Activated naive CD4-positive, alpha-beta T cell treated with Interleukin-2 at 50 U/mL for 16 hours (primary cell): ENCODE data around the gene PIK3CG.

Source experiments
- DNase-seq: peaks from one replicate; pipeline ENCODE4 v3.0.0-alpha.2; 2020

PIK3CG gene

GRCh38 chr7:106858618-106859532, 6.2 kb upstream of the PIK3CG start:
- DNase-seq, result no peak

- DNase-seq, result no peak
Measured at GRCh38 chr7:106862317-106863089, 2.6 kb upstream of the PIK3CG start.

GRCh38 chr7:106863274-106863997, 1.6 kb upstream of the PIK3CG start:
- no peak for DNase-seq

GRCh38 chr7:106864298-106865081, 592 bp upstream of the PIK3CG start:
- DNase-seq, result no peak

- DNase-seq, result peak; percentile 18
Measured at GRCh38 chr7:106866298-106867281, 1.5 kb downstream of the PIK3CG start.

- no peak for DNase-seq
Measured at GRCh38 chr7:106867641-106868351, 2.7 kb downstream of the PIK3CG start.

GRCh38 chr7:106868364-106868763, 3.3 kb downstream of the PIK3CG start:
- DNase-seq, result no peak

GRCh38 chr7:106869954-106870353, 4.9 kb downstream of the PIK3CG start:
- no peak for DNase-seq

GRCh38 chr7:106870528-106870927, 5.4 kb downstream of the PIK3CG start:
- no peak for DNase-seq

GRCh38 chr7:106870983-106871410, 5.9 kb downstream of the PIK3CG start:
- DNase-seq, result no peak

GRCh38 chr7:106871793-106872571, 6.9 kb downstream of the PIK3CG start:
- DNase-seq, result no peak

GRCh38 chr7:106872763-106873162, 7.7 kb downstream of the PIK3CG start:
- DNase-seq, result no peak

- DNase-seq, result no peak
Measured at GRCh38 chr7:106874076-106874475, 9.0 kb downstream of the PIK3CG start.

GRCh38 chr7:106875508-106875907, 10.4 kb downstream of the PIK3CG start:
- DNase-seq, result no peak

GRCh38 chr7:106878748-106879439, 13.8 kb downstream of the PIK3CG start:
- DNase-seq, result no peak

- DNase-seq, result no peak
Measured at GRCh38 chr7:106881984-106882383, 16.9 kb downstream of the PIK3CG start.

GRCh38 chr7:106883456-106884026, 18.5 kb downstream of the PIK3CG start:
- no peak for DNase-seq

- DNase-seq, result no peak
Measured at GRCh38 chr7:106885652-106886051, 20.6 kb downstream of the PIK3CG start.

- DNase-seq, result no peak
Measured at GRCh38 chr7:106887421-106887820, 22.3 kb downstream of the PIK3CG start.
